HepG2 (cell line): ENCODE measurements around the gene TBX15. TPM values are rescaled to one million over a fixed set of nuclear protein-coding genes. Genes with fewer than 3 reads are reported as not detected.

ENCODE experiments used
- ATAC-seq: fragments of 200-7000 bp; cut with Tn5 transposase; 3 replicates; pipeline ENCODE4 v1.9.1; 2020; ENCODE audit warnings: mild to moderate bottlenecking, moderate library complexity
- BruUV-seq: library from RNA; stranded (reverse); fragments of 400-500 nt; replicated peaks from 2 replicates; lab custom pipeline; 2021; lab: Mats Ljungman, UMichigan
- CTCF ChIA-PET: fragments of 300-600 bp; formaldehyde crosslinking; extraction: SDS; loops from one replicate; lab custom pipeline; 2021; ENCODE audit warnings: low total read pairs, inconsistent platforms, low intra/inter-chr PET ratio; lab: Yijun Ruan, JAX
- POLR2A ChIA-PET: fragments of 350-600 bp; sonication (Branson Sonifier 250); formaldehyde crosslinking; loops from one replicate; lab custom pipeline; 2020; ENCODE audit warnings: antibody characterized with exemption, inconsistent platforms; lab: Yijun Ruan, JAX
- DNase-seq: peaks from one replicate; pipeline ENCODE4 v3.0.0-alpha.2; 2015; ENCODE audit warnings: low spot score
- FAIRE-seq: peaks from 3 replicates; lab custom pipeline; 2011; peaks lifted over from hg19 to GRCh38; lab: Jason Lieb, UNC
- H2AFZ ChIP-seq: one replicate; pipeline ENCODE4 v1.6.1; 2011; ENCODE audit warnings: low read length, inconsistent platforms
- H3K27ac ChIP-seq: fragments of 300-600 bp; 3 replicates; pipeline ENCODE4 v1.8.0; 2011; ENCODE audit warnings: mixed run types, mild to moderate bottlenecking, mixed read lengths, low read length, inconsistent platforms; ENCODE audit not compliant: insufficient read depth; ENCODE audit errors: extremely low read length
- H3K27me3 ChIP-seq, 2 experiments: fragments of 200-600 bp in 1 of 2; 2 replicates in 1 of 2; 3 replicates in 1 of 2; pipeline versions ENCODE4 v1.6.0 to v1.8.0; 2011; ENCODE audit warnings: low read length in 2 of 2, mild to moderate bottlenecking in 2 of 2, moderate library complexity in 2 of 2, inconsistent platforms in 1 of 2; ENCODE audit not compliant: insufficient read depth in 2 of 2, control insufficient read depth in 1 of 2
- H3K36me3 ChIP-seq, 2 experiments: fragments of 200-600 bp in 1 of 2; replicated peaks in 1 of 2; 2 replicates in 1 of 2; 3 replicates in 1 of 2; pipeline versions ENCODE4 v1.5.1 to v1.8.0; 2011; ENCODE audit warnings: low read length in 2 of 2, inconsistent platforms in 1 of 2; ENCODE audit not compliant: insufficient read depth in 2 of 2, control insufficient read depth in 1 of 2
- H3K4me1 ChIP-seq: 2 replicates; pipeline ENCODE4 v1.5.1; 2012; ENCODE audit warnings: low read length, inconsistent platforms; ENCODE audit not compliant: insufficient read depth
- H3K4me2 ChIP-seq: 2 replicates; pipeline ENCODE4 v1.6.0; 2011; ENCODE audit warnings: low read depth, low read length, inconsistent platforms
- H3K4me3 ChIP-seq, 3 experiments: fragments of 200-600 bp in 1 of 3; sonication (generic), shearing (Covaris generic) in 1 of 3; replicated peaks in 1 of 3; 2 replicates each; pipeline ENCODE4 v1.5.1; 2011 to 2016; ENCODE audit warnings: low read length in 3 of 3, inconsistent platforms in 2 of 3, low read depth in 2 of 3, mild to moderate bottlenecking in 2 of 3, control low read depth in 1 of 3, mixed read lengths in 1 of 3; ENCODE audit not compliant: insufficient read depth in 1 of 3
- H3K79me2 ChIP-seq: one replicate; pipeline ENCODE4 v1.6.1; 2011; ENCODE audit warnings: low read length, inconsistent platforms; ENCODE audit not compliant: insufficient read depth
- H3K9ac ChIP-seq: 2 replicates; pipeline ENCODE4 v1.6.0; 2011; ENCODE audit warnings: mild to moderate bottlenecking, low read depth, low read length, inconsistent platforms; ENCODE audit not compliant: insufficient read depth
- H3K9me3 ChIP-seq: 2 replicates; pipeline ENCODE4 v1.5.1; 2012; ENCODE audit warnings: mild to moderate bottlenecking, low read length
- H4K20me1 ChIP-seq: 2 replicates; pipeline ENCODE4 v1.6.0; 2011; ENCODE audit warnings: inconsistent platforms, mild to moderate bottlenecking, low read length, moderate library complexity; ENCODE audit not compliant: insufficient read depth
- ARNT2 ChIP-seq: sonication (generic); formaldehyde crosslinking; IDR thresholded peaks from 2 replicates; pipeline ENCODE4 v1.8.0; 2022; ENCODE audit warnings: mild to moderate bottlenecking, low read depth, missing genetic modification reagents, moderate library complexity
- BRD4 ChIP-seq: sonication (generic); formaldehyde crosslinking; IDR thresholded peaks from 2 replicates; pipeline ENCODE4 v1.4.0; 2020; ENCODE audit warnings: missing genetic modification reagents
- GABPA ChIP-seq, 2 experiments: IDR thresholded peaks; 2 replicates each; pipeline ENCODE4 v1.6.1; 2011 to 2016; ENCODE audit warnings: low read depth in 2 of 2, low read length in 1 of 2, missing biosample characterization in 1 of 2, missing genetic modification characterization in 1 of 2
- IKZF1 ChIP-seq: fragments of 450-650 bp; IDR thresholded peaks from 2 replicates; pipeline ENCODE4 v1.7.1; 2016
- KDM1A ChIP-seq: IDR thresholded peaks from 2 replicates; pipeline ENCODE4 v1.6.1; 2016; ENCODE audit warnings: missing compliant biosample characterization
- KDM5B ChIP-seq: sonication (generic); formaldehyde crosslinking; IDR thresholded peaks from 2 replicates; pipeline ENCODE4 v1.4.0; 2020; ENCODE audit warnings: missing genetic modification reagents, mild to moderate bottlenecking, borderline replicate concordance
- MIXL1 ChIP-seq: IDR thresholded peaks from 2 replicates; pipeline ENCODE4 v1.6.1; 2016
- PHF8 ChIP-seq: sonication (generic); formaldehyde crosslinking; IDR thresholded peaks from 2 replicates; pipeline ENCODE4 v1.5.0; 2020; ENCODE audit warnings: missing genetic modification reagents
- RXRB ChIP-seq: IDR thresholded peaks from 2 replicates; pipeline ENCODE4 v1.6.1; 2016; ENCODE audit warnings: borderline replicate concordance, missing genetic modification reagents, missing compliant biosample characterization
- TBX2 ChIP-seq: sonication (generic); formaldehyde crosslinking; IDR thresholded peaks from 2 replicates; pipeline ENCODE4 v1.5.0; 2020; ENCODE audit warnings: missing genetic modification reagents, mild to moderate bottlenecking, borderline replicate concordance
- ZBED4 ChIP-seq: sonication (generic); formaldehyde crosslinking; IDR thresholded peaks from 2 replicates; pipeline ENCODE4 v1.4.0; 2020; ENCODE audit warnings: missing genetic modification reagents, borderline replicate concordance
- ZBTB14 ChIP-seq: sonication (generic); formaldehyde crosslinking; IDR thresholded peaks from 2 replicates; pipeline ENCODE4 v1.4.0; 2020; ENCODE audit warnings: missing genetic modification reagents
- ZNF124 ChIP-seq: sonication (generic); formaldehyde crosslinking; IDR thresholded peaks from 2 replicates; pipeline ENCODE4 v1.4.0; 2020; ENCODE audit warnings: missing genetic modification reagents
- ZNF777 ChIP-seq: sonication (generic); formaldehyde crosslinking; IDR thresholded peaks from 2 replicates; pipeline ENCODE4 v1.4.0; 2020; ENCODE audit warnings: missing genetic modification reagents
- ZNF841 ChIP-seq: sonication (generic); formaldehyde crosslinking; IDR thresholded peaks from 2 replicates; pipeline ENCODE4 v1.8.1; 2023; ENCODE audit warnings: missing genetic modification reagents, borderline replicate concordance
- ZSCAN22 ChIP-seq: sonication (generic); formaldehyde crosslinking; IDR thresholded peaks from 2 replicates; pipeline ENCODE4 v1.4.0; 2020; ENCODE audit warnings: mild to moderate bottlenecking, missing genetic modification reagents
- WGBS: methylation state at CpG from one replicate; pipeline ENCODE4 v1.1.6; 2017; ENCODE audit warnings: low lambda C conversion rate; 5-methylcytosine and 5-hydroxymethylcytosine counted together
- in situ Hi-C: cut with HindIII; loops from 2 replicates; pipeline ENCODE4 v1.10.0; 2017; ENCODE audit warnings: low pct_unique_long_range_greater_than_20kb; ENCODE audit not compliant: extremely low pct_ligation_motif_present
- intact Hi-C: fragments of 100-400 bp; cut with micrococcal nuclease; formaldehyde crosslinking; loops from one replicate; pipeline ENCODE4 v1.10.0; 2022; ENCODE audit not compliant: unreplicated experiment
- polyA plus RNA-seq, 8 experiments: library from polyadenylated mRNA; depleted of rRNA in 3 of 8; stranded (reverse) in 7 of 8; unstranded in 1 of 8; fragments of >200 nt; fragmentation: Illumina TruSeq in 4 of 8; extraction: Trizol in 4 of 8; gene quantifications; 2 replicates each; pipeline versions ENCODE4 v1.2.1 to v1.2.3, GENCODE V29; 2011 to 2016; ENCODE audit warnings: low read depth in 4 of 8, missing spikeins in 1 of 8, mixed read lengths in 1 of 8; ENCODE audit not compliant: insufficient read depth in 1 of 8
- total RNA-seq, 5 experiments: library from RNA; depleted of rRNA; stranded (reverse); fragments of >200 nt; fragmentation: Illumina TruSeq; extraction: Trizol; gene quantifications; 2 replicates each; pipeline ENCODE4 v1.2.3, GENCODE V29; 2016; ENCODE audit warnings: low read depth in 1 of 5

The TBX15 gene
- total and polyA plus RNA-seq, 2 of the 13 experiments (the other 11 are each of a cell fraction or from before 2014, with no cell fraction given): 0.42 to 1.9 TPM

- TF ChIP-seq ZBED4 (CRISPR knock-in tag): no peak
Measured at GRCh38 chr1:118992237-118992825, 4.2 kb upstream of the TBX15 start (continued).

- ChIA-PET CTCF (no interaction called here), POLR2A (no interaction called here)
- WGBS: 70% methylated on average over 4 of the region's 4 CpGs
- DNase-seq (no peak), ATAC-seq (no peak), FAIRE-seq (no peak)
- H3K9ac ChIP-seq: no peak overlapping the region
- no peaks in the 10 kb centered on the region for H3K4me1 ChIP-seq
- H3K4me2 ChIP-seq: no peak overlapping the region
- no peaks in the 10 kb centered on the region for H3K9me3 ChIP-seq
- H3K79me2 ChIP-seq: no peaks in the 10 kb centered on the region
- no peaks in the 10 kb centered on the region for H3K27me3 ChIP-seq
- no TSS peak for BruUV-seq
- in situ Hi-C loops: no loop called here
- H4K20me1 ChIP-seq: no peaks in the 10 kb centered on the region
- intact Hi-C loops: no loop called here
- no peak overlapping the region for H2AFZ ChIP-seq
- H3K4me3 ChIP-seq: no peak overlapping the region
- no peaks in the 10 kb centered on the region for H3K36me3 ChIP-seq
- H3K27ac ChIP-seq: no peak overlapping the region
- TF ChIP-seq KDM1A (CRISPR knock-in tag) (no peak), ARNT2 (no peak), GABPA (IDR thresholded peaks at IDR 0.05; ENCODE audit: low read depth, low read length) (no peak), GABPA (CRISPR knock-in tag; IDR thresholded peaks at IDR 0.05; ENCODE audit: low read depth) (no peak), PHF8 (CRISPR knock-in tag) (no peak), ZNF777 (no peak), KDM5B (CRISPR knock-in tag) (no peak), ZNF124 (no peak), ZBTB14 (CRISPR knock-in tag) (no peak), BRD4 (CRISPR knock-in tag) (no peak), IKZF1 (no peak), TBX2 (CRISPR knock-in tag) (no peak), RXRB (CRISPR knock-in tag) (no peak), ZNF841 (CRISPR knock-in tag) (no peak), ZSCAN22 (CRISPR knock-in tag) (no peak), MIXL1 (CRISPR knock-in tag) (no peak)
Measured at GRCh38 chr1:118991448-118991847, 3.3 kb upstream of the TBX15 start.
